CD4-positive, alpha-beta memory T cell (primary cell): ENCODE results near the gene CMTR2. TPM values are rescaled to one million over a fixed set of nuclear protein-coding genes. Genes with fewer than 3 reads are reported as not detected.
A peak's percentile ranks its signal among the peaks of the same experiment; 100 is the strongest.
"Not testable (repeated sequence)": the region's sequence is repeated elsewhere in the genome, so short reads cannot be mapped to it uniquely, and the experiment has no call there.

ENCODE experiments used
- CTCF ChIA-PET: fragments of 350-600 bp; sonication (Branson Sonifier 250); formaldehyde crosslinking; loops from one replicate; lab custom pipeline; 2021; ENCODE audit warnings: inconsistent platforms; ENCODE audit not compliant: partially characterized antibody; lab: Charles Lee
- POLR2A ChIA-PET: fragments of 350-600 bp; sonication (Branson Sonifier 250); formaldehyde crosslinking; loops from one replicate; lab custom pipeline; 2021; ENCODE audit not compliant: partially characterized antibody; lab: Charles Lee
- DNase-seq, 5 donors: peaks; one replicate each; pipeline versions ENCODE4 v3.0.0 to v3.0.0-alpha.2; 2020 to 2022; ENCODE audit warnings: mixed read lengths in 1 of 5
- H3K27ac ChIP-seq: one replicate; pipeline ENCODE4 v1.7.0; 2013; ENCODE audit warnings: low read depth, low read length
- H3K27me3 ChIP-seq: 2 replicates; pipeline ENCODE4 v1.7.0; 2013; ENCODE audit warnings: mild to moderate bottlenecking, low read length, moderate library complexity; ENCODE audit not compliant: insufficient read depth
- H3K36me3 ChIP-seq: 2 replicates; pipeline ENCODE4 v1.7.0; 2013; ENCODE audit warnings: mild to moderate bottlenecking, low read length, moderate library complexity; ENCODE audit not compliant: insufficient read depth
- H3K4me1 ChIP-seq: 2 replicates; pipeline ENCODE4 v1.7.0; 2013; ENCODE audit warnings: mild to moderate bottlenecking, low read length, moderate library complexity; ENCODE audit not compliant: insufficient read depth
- H3K4me3 ChIP-seq, 2 donors: one replicate each; pipeline ENCODE4 v1.7.0; 2013; ENCODE audit warnings: low read length in 2 of 2, mild to moderate bottlenecking in 1 of 2
- H3K9me3 ChIP-seq, 2 donors: one replicate each; pipeline ENCODE4 v1.7.0; 2013; ENCODE audit warnings: low read length in 2 of 2, control low read depth in 1 of 2; ENCODE audit not compliant: control insufficient read depth in 1 of 2
- H3K27ac Mint-ChIP-seq, 7 donors: one replicate each; pipeline ENCODE4 v1.8.0; 2020 to 2021; ENCODE audit warnings: mixed read lengths in 7 of 7, mild to moderate bottlenecking in 6 of 7, inconsistent platforms in 3 of 7, moderate library complexity in 3 of 7
- H3K27me3 Mint-ChIP-seq, 2 donors: one replicate each; pipeline ENCODE4 v1.8.0; 2020 to 2021; ENCODE audit warnings: mixed read lengths in 2 of 2
- H3K36me3 Mint-ChIP-seq, 2 donors: one replicate each; pipeline ENCODE4 v1.8.0; 2020 to 2021; ENCODE audit warnings: mixed read lengths in 2 of 2, inconsistent platforms in 1 of 2, mild to moderate bottlenecking in 1 of 2
- H3K4me1 Mint-ChIP-seq, 4 donors: one replicate each; pipeline ENCODE4 v1.8.0; 2020 to 2021; ENCODE audit warnings: mixed read lengths in 4 of 4, mild to moderate bottlenecking in 1 of 4
- H3K4me3 Mint-ChIP-seq, 8 donors: one replicate each; pipeline ENCODE4 v1.8.0; 2020 to 2021; ENCODE audit warnings: mixed read lengths in 8 of 8, mild to moderate bottlenecking in 7 of 8, moderate library complexity in 6 of 8, inconsistent platforms in 3 of 8
- H3K9me3 Mint-ChIP-seq, 8 donors: one replicate each; pipeline ENCODE4 v1.8.0; 2020 to 2021; ENCODE audit warnings: mixed read lengths in 8 of 8, mild to moderate bottlenecking in 5 of 8, inconsistent platforms in 3 of 8, moderate library complexity in 1 of 8
- intact Hi-C: fragments of 100-400 bp; cut with micrococcal nuclease; formaldehyde crosslinking; loops from one replicate; pipeline ENCODE4 v1.15.1; 2023
- polyA plus RNA-seq, 2 donors: library from polyadenylated mRNA; unstranded; fragments of 300-500 nt; fragmentation: Illumina TruSeq; gene quantifications; one replicate each; pipeline ENCODE4 v1.2.3, GENCODE V29; 2021
- total RNA-seq, 2 experiments: library from RNA; stranded (reverse); gene quantifications; one replicate each; pipeline ENCODE4 v1.2.3, GENCODE V29; 2021

Gene CMTR2
- total and polyA plus RNA-seq, 4 experiments from 2014 or later = 16.6 to 28.5 (median 26.9) TPM

DNA sequence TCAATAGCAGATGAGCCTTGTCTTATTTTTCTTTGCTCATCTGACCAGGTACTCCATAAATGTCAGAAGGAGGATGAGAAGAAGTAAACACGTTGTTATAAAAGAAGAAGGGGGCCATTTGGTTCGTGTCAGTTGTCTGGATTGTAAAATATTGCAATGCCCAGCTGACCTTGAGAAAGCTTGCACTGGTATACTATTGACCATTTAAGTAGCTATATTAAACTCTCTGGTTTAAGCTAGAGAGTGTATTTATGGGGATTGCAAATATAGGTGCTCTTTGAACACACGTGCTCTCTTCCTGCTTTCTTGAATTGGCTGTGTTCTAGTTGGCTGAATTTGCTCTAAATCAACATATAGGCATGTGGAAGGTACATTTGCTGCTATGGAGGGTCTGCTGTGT is 26.1 kb upstream of the CMTR2 start:
- Mint-ChIP-seq H3K27ac (no peak overlapping the region), H3K9me3 (peaks cover 0 to 3% (median 0%) of the 10 kb centered on the region in 8 donors), H3K36me3 (no peaks in the 10 kb centered on the region), H3K4me1 (peaks cover 0 to 2% (median 0%) of the 10 kb centered on the region in 4 donors), H3K27me3 (peaks cover 25 to 31% of the 10 kb centered on the region in 2 donors), H3K4me3 (no peak overlapping the region)
- no peaks in the 10 kb centered on the region for H3K4me1 ChIP-seq
- H3K36me3 ChIP-seq = no peaks in the 10 kb centered on the region
- H3K27ac ChIP-seq = no peak overlapping the region
- no peak for DNase-seq
- H3K4me3 ChIP-seq = no peak overlapping the region
- CTCF ChIA-PET = interaction anchor here (0.9 kb wide), 1 partner anchor 11 kb away, joined by 3 read pairs; no protein-coding TSS in a partner anchor
- H3K9me3 ChIP-seq = no peaks in the 10 kb centered on the region
- intact Hi-C loops = no loop called here
- POLR2A ChIA-PET = no interaction called here
- no peaks in the 10 kb centered on the region for H3K27me3 ChIP-seq

DNA sequence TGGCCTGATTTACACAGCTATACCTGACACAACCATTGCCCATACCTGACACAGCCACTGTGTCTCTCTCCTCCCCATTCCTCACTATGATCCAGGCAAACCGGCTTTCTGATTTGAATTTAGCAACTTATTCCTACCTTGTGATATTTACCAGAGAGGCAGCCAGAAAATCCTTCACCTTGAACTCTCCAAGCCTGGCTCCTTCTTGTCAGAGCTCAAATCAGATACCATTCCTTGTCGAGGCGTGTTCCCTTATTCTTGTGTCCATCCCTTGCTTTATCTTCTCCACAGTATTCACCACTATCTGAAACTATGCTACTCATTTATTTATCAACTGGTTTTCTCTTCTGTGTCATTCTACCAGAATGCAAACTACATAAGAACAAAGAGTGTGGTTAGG is 24.4 kb upstream of the CMTR2 start:
- peaks cover 33 to 41% of the 10 kb centered on the region in 2 donors for H3K27me3 Mint-ChIP-seq
- H3K27ac ChIP-seq, POLR2A ChIA-PET, DNase-seq, H3K36me3 Mint-ChIP-seq, H3K27me3 ChIP-seq, H3K4me3 Mint-ChIP-seq, H3K9me3 ChIP-seq, H3K9me3 Mint-ChIP-seq, H3K27ac Mint-ChIP-seq, H3K4me1 Mint-ChIP-seq, H3K4me1 ChIP-seq, CTCF ChIA-PET, intact Hi-C loops, H3K36me3 ChIP-seq, H3K4me3 ChIP-seq: not testable (repeated sequence)

DNA sequence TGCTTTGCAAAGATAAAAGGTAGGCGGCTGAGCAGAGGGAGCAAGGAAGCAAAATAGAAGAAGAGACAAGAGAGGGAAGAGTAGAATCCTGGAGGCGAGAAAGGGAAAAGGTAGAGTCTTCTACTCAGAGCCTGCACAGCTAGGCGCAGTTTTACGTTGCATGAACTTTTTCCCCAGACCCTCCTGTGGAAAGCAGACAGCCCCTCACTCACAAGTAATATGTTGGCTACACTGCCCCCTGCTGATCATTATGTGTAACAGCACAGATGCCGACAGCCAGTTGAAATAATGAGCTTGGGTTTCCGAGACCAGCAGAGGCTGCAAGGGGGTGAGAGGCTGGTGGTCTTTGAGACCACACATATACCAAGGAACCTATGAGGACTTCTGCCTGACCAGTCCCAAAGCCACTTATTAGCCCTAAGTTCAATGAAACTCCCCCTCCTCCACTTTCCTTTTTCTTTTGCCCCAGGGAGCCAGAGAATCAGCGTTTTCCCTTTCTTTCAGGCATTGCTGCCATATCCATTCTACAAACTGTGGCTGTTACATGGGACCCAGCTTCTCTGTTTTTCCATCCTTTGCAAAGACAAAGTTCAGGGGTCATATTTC is 22.5 kb upstream of the CMTR2 start:
- POLR2A ChIA-PET = no interaction called here
- H3K9me3 Mint-ChIP-seq = peaks cover 0 to 3% (median 0%) of the 10 kb centered on the region in 8 donors
- Histone ChIP-seq H3K4me1 (no peaks in the 10 kb centered on the region), H3K27ac (no peak overlapping the region), H3K36me3 (no peaks in the 10 kb centered on the region), H3K27me3 (no peaks in the 10 kb centered on the region), H3K4me3 (no peak overlapping the region), H3K9me3 (no peaks in the 10 kb centered on the region)
- peaks cover 0 to 2% (median 0%) of the 10 kb centered on the region in 4 donors for H3K4me1 Mint-ChIP-seq
- intact Hi-C loops = loop anchor here (1.0 kb wide), 1 partner anchor 96 kb away; no protein-coding TSS in a partner anchor
- no peak overlapping the region for H3K4me3 Mint-ChIP-seq
- CTCF ChIA-PET = interaction anchor here (0.7 to 2.0 kb wide), 11 partner anchors 9 to 542 kb away, joined by 3 to 9 read pairs (median 4); no protein-coding TSS in a partner anchor
- H3K27ac Mint-ChIP-seq = no peak overlapping the region
- no peaks in the 10 kb centered on the region for H3K36me3 Mint-ChIP-seq
- DNase-seq = peak in 3 of 5 donors; percentile 18 to 23 (median 19)
- peaks cover 33 to 45% of the 10 kb centered on the region in 2 donors for H3K27me3 Mint-ChIP-seq

DNA sequence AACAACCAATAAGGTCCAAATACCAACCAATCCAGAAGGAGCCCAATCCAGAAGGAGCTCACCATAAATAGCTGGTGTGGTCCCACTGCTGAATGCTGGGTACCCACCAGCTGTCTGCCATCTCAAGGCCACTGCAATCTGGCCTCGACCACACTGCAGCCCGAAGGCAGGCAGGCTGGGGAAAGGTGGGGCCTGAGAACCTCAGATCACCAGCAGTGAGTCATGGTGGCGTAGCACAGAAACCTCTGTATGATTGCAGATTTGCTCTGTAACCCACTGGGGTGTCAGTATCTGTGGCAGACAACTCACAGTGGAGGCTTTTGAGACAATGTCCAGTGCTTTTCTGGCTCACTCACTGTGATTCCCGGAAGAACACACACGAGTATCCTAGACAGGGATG is 14.7 kb upstream of the CMTR2 start:
- Histone ChIP-seq H3K4me1 (no peaks in the 10 kb centered on the region), H3K36me3 (no peaks in the 10 kb centered on the region), H3K4me3 (no peak overlapping the region), H3K27ac (no peak overlapping the region), H3K27me3 (no peaks in the 10 kb centered on the region), H3K9me3 (no peaks in the 10 kb centered on the region)
- POLR2A ChIA-PET = no interaction called here
- no peak for DNase-seq
- H3K36me3 Mint-ChIP-seq = no peaks in the 10 kb centered on the region
- H3K27ac Mint-ChIP-seq = no peak overlapping the region
- CTCF ChIA-PET = interaction anchor here (1.6 kb wide), 1 partner anchor 8 kb away, joined by 8 read pairs; no protein-coding TSS in a partner anchor
- peaks cover 0 to 3% (median 0%) of the 10 kb centered on the region in 4 donors for H3K4me1 Mint-ChIP-seq
- H3K9me3 Mint-ChIP-seq = peaks cover 0 to 13% (median 7%) of the 10 kb centered on the region in 8 donors
- peaks cover 23 to 31% of the 10 kb centered on the region in 2 donors for H3K27me3 Mint-ChIP-seq
- intact Hi-C loops = no loop called here
- H3K4me3 Mint-ChIP-seq = no peak overlapping the region

DNA sequence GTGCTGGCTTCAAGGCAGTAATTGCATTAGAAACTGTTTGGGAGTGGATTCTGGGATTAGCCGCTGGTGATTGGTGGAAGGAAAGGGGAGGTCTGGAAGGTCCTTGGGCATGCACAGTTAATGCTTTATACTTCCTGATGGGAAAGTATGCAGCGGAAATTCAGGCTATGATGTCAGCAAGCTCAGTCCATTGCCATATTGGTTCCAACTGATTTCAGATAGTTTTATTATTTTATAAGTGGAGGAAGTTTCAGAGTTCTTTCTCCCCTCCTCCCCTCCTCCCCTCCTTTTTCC is 8.1 kb upstream of the CMTR2 start:
- intact Hi-C loops = no loop called here
- Histone ChIP-seq H3K4me1 (no peaks in the 10 kb centered on the region), H3K9me3 (no peaks in the 10 kb centered on the region), H3K27ac (no peak overlapping the region), H3K36me3 (no peaks in the 10 kb centered on the region), H3K27me3 (peaks cover 3% of the 10 kb centered on the region), H3K4me3 (no peak overlapping the region)
- CTCF ChIA-PET = no interaction called here
- peaks cover 0 to 5% (median 0%) of the 10 kb centered on the region in 8 donors for H3K9me3 Mint-ChIP-seq
- no peaks in the 10 kb centered on the region for H3K36me3 Mint-ChIP-seq
- H3K27me3 Mint-ChIP-seq = peaks cover 25 to 31% of the 10 kb centered on the region in 2 donors
- POLR2A ChIA-PET = no interaction called here
- peaks cover 0 to 3% (median 0%) of the 10 kb centered on the region in 4 donors for H3K4me1 Mint-ChIP-seq
- no peak overlapping the region for H3K27ac Mint-ChIP-seq
- no peak for DNase-seq
- H3K4me3 Mint-ChIP-seq = no peak overlapping the region

DNA sequence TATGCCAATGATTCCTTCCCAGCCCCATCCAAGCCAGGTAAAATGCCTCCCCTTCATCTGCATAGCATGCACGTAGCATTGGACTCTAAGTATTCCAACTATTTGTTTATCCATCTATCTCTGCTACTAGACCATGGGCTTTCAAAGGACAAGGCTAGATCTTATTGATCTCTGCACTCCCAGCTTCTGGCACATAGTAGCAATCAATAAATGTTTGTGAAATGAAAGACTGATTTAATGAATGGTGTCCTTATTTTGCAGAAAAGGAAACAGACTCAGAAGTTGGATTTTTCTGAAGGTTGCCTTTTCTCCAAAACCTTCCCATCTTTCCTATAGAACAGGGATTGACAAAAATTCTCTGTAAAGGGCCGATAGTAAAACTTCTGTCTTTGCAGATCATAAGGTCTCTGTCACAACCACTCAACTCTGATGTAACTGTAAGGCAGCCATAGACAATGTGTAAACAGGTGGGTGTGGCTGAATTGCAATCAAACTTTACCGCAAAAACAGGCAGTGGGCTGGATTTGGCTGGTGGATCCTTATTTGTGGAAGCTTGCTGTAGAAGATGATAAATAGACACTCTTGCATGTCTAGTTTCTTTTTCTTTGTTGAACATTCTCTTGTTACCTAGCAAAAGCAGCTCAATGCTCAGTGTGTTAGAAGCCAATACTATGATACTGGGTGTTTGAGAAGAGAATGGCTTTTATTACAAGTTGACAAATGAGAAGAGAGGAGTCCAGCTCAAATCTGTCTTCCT is 7.6 kb upstream of the CMTR2 start:
- H3K27me3 ChIP-seq = peaks cover 3% of the 10 kb centered on the region
- Mint-ChIP-seq H3K27ac (no peak overlapping the region), H3K27me3 (peaks cover 26 to 34% of the 10 kb centered on the region in 2 donors), H3K4me3 (no peak overlapping the region), H3K36me3 (no peaks in the 10 kb centered on the region), H3K9me3 (peaks cover 0 to 5% (median under 1%) of the 10 kb centered on the region in 8 donors), H3K4me1 (peaks cover 0 to 3% (median 0%) of the 10 kb centered on the region in 4 donors)
- DNase-seq = no peak
- ChIA-PET POLR2A (no interaction called here), CTCF (no interaction called here)
- no peaks in the 10 kb centered on the region for H3K36me3 ChIP-seq
- intact Hi-C loops = no loop called here
- H3K9me3 ChIP-seq = no peaks in the 10 kb centered on the region
- H3K4me3 ChIP-seq = no peak overlapping the region
- no peak overlapping the region for H3K27ac ChIP-seq
- H3K4me1 ChIP-seq = no peaks in the 10 kb centered on the region

DNA sequence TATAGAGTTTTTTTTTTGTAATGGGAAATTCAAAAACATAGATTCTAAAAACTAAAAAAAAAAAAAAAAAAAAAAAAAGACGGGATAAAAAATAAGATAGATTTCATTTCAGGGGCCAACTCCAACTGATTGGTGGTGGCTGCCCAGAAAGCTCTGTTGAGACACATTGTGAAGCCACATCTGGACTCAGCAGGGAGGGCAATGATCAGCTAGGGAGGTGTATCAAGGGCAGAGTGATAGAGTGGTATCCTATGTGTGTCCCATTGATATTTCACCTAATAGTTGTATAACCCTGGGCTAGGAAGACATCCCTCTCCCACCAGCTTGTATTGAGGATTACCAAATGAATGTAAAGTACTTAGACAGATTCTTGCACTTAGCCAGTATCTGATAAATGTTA is 6.7 kb upstream of the CMTR2 start:
- no peaks in the 10 kb centered on the region for H3K4me1 ChIP-seq
- peaks cover 3% of the 10 kb centered on the region for H3K27me3 ChIP-seq
- Mint-ChIP-seq H3K4me3 (no peak overlapping the region), H3K9me3 (peaks cover 0 to 5% (median 1%) of the 10 kb centered on the region in 8 donors), H3K27ac (no peak overlapping the region), H3K27me3 (peaks cover 25 to 38% of the 10 kb centered on the region in 2 donors), H3K4me1 (peaks cover 0 to 3% (median 0%) of the 10 kb centered on the region in 4 donors), H3K36me3 (no peaks in the 10 kb centered on the region)
- H3K27ac ChIP-seq = no peak overlapping the region
- POLR2A ChIA-PET = no interaction called here
- no peaks in the 10 kb centered on the region for H3K9me3 ChIP-seq
- intact Hi-C loops = no loop called here
- DNase-seq = no peak
- H3K36me3 ChIP-seq = no peaks in the 10 kb centered on the region
- H3K4me3 ChIP-seq = no peak overlapping the region
- CTCF ChIA-PET = no interaction called here
